Lower leg skin (tissue), 3 donors: ENCODE measurements around the gene RBKS.

Experiments
- POLR2A ChIP-seq, 2 donors: fragments of 450-650 bp; IDR thresholded peaks; one replicate each; pipeline ENCODE4 v1.6.1; 2016 to 2017; ENCODE audit warnings: antibody characterized with exemption in 2 of 2, mild to moderate bottlenecking in 1 of 2, moderate library complexity in 1 of 2
- TF ChIP-seq, protein P1 (sequence below), 3 donors: fragments of 450-650 bp; IDR thresholded peaks; one replicate each; pipeline ENCODE4 v1.5.1; 2016; ENCODE audit warnings: antibody characterized with exemption in 3 of 3, mild to moderate bottlenecking in 3 of 3, moderate library complexity in 2 of 3

DNA sequence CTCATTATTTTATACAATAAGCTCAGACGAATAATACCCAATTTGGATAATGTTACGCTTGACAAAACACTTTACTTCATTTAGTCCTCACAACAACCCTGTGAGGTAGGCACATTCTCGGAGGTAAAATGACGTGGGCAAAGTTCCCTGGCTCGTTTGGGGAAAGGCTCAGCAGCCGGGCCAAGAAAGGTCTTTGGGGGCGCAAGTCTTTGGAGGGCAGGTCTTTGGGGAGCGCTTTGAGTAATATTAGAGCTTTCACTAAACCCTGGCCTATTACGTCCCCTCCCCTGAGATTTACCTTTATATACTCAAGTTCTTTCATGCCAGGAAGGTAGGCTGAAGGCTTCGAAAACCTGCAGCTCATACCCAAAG lies 427 bp downstream of the RBKS start:
- TF ChIP-seq, protein P1, sequence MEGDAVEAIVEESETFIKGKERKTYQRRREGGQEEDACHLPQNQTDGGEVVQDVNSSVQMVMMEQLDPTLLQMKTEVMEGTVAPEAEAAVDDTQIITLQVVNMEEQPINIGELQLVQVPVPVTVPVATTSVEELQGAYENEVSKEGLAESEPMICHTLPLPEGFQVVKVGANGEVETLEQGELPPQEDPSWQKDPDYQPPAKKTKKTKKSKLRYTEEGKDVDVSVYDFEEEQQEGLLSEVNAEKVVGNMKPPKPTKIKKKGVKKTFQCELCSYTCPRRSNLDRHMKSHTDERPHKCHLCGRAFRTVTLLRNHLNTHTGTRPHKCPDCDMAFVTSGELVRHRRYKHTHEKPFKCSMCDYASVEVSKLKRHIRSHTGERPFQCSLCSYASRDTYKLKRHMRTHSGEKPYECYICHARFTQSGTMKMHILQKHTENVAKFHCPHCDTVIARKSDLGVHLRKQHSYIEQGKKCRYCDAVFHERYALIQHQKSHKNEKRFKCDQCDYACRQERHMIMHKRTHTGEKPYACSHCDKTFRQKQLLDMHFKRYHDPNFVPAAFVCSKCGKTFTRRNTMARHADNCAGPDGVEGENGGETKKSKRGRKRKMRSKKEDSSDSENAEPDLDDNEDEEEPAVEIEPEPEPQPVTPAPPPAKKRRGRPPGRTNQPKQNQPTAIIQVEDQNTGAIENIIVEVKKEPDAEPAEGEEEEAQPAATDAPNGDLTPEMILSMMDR (IDR thresholded peaks at IDR 0.05): no peak
- TF ChIP-seq POLR2A (IDR thresholded peaks at IDR 0.05): no peak
